SK-N-MC (cell line): ENCODE data around the gene ZFP69B.
A peak's percentile ranks its signal among the peaks of the same experiment; 100 is the strongest.

Experiments used
- DNase-seq: peaks from one replicate; pipeline ENCODE4 v3.0.0-alpha.2; 2011; ENCODE audit warnings: low read depth, low spot score
- H3K27ac ChIP-seq: fragments of 200-600 bp; sonication (generic); 2 replicates; pipeline ENCODE4 v1.5.1; 2016; ENCODE audit warnings: mixed run types
- H3K36me3 ChIP-seq: fragments of 200-600 bp; sonication (generic); 2 replicates; pipeline ENCODE4 v1.6.1; 2017; ENCODE audit warnings: antibody characterized with exemption, low read length, mixed read lengths; ENCODE audit not compliant: insufficient read depth
- H3K4me3 ChIP-seq: fragments of 200-600 bp; sonication (generic); 2 replicates; pipeline ENCODE4 v1.5.1; 2016
- H3K9ac ChIP-seq: fragments of 200-600 bp; sonication (generic); 2 replicates; pipeline ENCODE4 v1.8.0; 2017; ENCODE audit warnings: mixed run types, mixed read lengths; ENCODE audit not compliant: insufficient read length
- H3K9me3 ChIP-seq: fragments of 200-600 bp; sonication (generic); 2 replicates; pipeline ENCODE4 v1.6.1; 2017; ENCODE audit warnings: low read depth, mild to moderate bottlenecking, antibody characterized with exemption, low read length, moderate library complexity, mixed read lengths
- EZH2 ChIP-seq: fragments of 200-600 bp; sonication (generic); IDR thresholded peaks from one replicate; pipeline ENCODE4 v1.6.1; 2017; ENCODE audit warnings: antibody characterized with exemption
- FOXP2 ChIP-seq: optimal IDR thresholded peaks from 2 replicates; pipeline ENCODE3; 2011; ENCODE audit warnings: mild to moderate bottlenecking, moderate library complexity; ENCODE audit not compliant: insufficient read depth; ENCODE audit errors: extremely low read length, control extremely low read depth
- POLR2AphosphoS5 ChIP-seq: IDR thresholded peaks from 2 replicates; pipeline ENCODE4 v1.6.1; 2012; ENCODE audit warnings: mild to moderate bottlenecking, low read depth, low read length, borderline replicate concordance

ZFP69B gene

GRCh38 chr1:40454873-40455272 is 4.6 kb downstream of the ZFP69B start:
- peaks cover 39% of the 10 kb centered on the region for H3K9me3 ChIP-seq
- no peak overlapping the region for H3K27ac ChIP-seq
- no peak for TF ChIP-seq POLR2AphosphoS5
- no peak for TF ChIP-seq EZH2
- TF ChIP-seq FOXP2: no peak

GRCh38 chr1:40462956-40463590 is 12.8 kb downstream of the ZFP69B start:
- no peak for DNase-seq
- Histone ChIP-seq H3K9me3 (peaks cover 50% of the 10 kb centered on the region), H3K4me3 (no peak overlapping the region), H3K27ac (no peak overlapping the region), H3K9ac (no peak overlapping the region), H3K36me3 (peaks cover 51% of the 10 kb centered on the region)
- TF ChIP-seq EZH2 (no peak), FOXP2 (no peak), POLR2AphosphoS5 (no peak)

More at GRCh38 chr1:40454873-40455272, 4.6 kb downstream of the ZFP69B start:
- DNase-seq: no peak
- Histone ChIP-seq H3K9ac (no peak overlapping the region), H3K4me3 (no peak overlapping the region), H3K36me3 (peaks cover 59% of the 10 kb centered on the region)

DNA sequence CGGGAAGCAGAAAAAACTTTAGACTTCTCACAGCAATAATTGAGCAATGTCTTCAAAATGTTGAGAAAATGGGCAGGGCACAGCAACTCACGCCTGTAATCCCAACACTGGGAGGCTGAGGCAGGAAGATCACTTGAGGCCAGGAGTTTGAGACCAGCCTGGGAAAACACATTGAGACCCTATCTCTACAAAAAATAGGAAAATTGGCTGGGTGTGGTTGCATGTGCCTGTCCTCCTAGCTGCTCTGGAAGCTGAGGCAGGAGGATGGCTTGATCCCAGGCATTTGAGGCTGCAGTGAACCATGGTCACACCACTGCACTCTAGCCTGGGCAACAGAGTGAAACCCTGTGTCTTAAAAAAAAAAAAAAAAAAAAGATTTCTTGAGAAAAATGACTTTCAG is 19.1 kb downstream of the ZFP69B start:
- DNase-seq: no peak
- no peak overlapping the region for H3K4me3 ChIP-seq
- TF ChIP-seq EZH2 (no peak), POLR2AphosphoS5 (no peak), FOXP2 (no peak)
- no peak overlapping the region for H3K27ac ChIP-seq
- no peak overlapping the region for H3K9ac ChIP-seq
- H3K9me3 ChIP-seq: peaks cover 21% of the 10 kb centered on the region
- H3K36me3 ChIP-seq: peaks cover 5% of the 10 kb centered on the region; the same call in 1 of the 2 replicates

- DNase-seq: no peak
- no peak for TF ChIP-seq EZH2
- TF ChIP-seq FOXP2: no peak
- TF ChIP-seq POLR2AphosphoS5: no peak
- peaks cover 10% of the 10 kb centered on the region; the same call in 1 of the 2 replicates for H3K36me3 ChIP-seq
- peaks cover 12% of the 10 kb centered on the region; the same call in 1 of the 2 replicates for H3K9me3 ChIP-seq
- no peak overlapping the region for H3K4me3 ChIP-seq
- H3K27ac ChIP-seq: no peak overlapping the region
- H3K9ac ChIP-seq: no peak overlapping the region
Observed at GRCh38 chr1:40475268-40475667, 25.0 kb downstream of the ZFP69B start.

DNA sequence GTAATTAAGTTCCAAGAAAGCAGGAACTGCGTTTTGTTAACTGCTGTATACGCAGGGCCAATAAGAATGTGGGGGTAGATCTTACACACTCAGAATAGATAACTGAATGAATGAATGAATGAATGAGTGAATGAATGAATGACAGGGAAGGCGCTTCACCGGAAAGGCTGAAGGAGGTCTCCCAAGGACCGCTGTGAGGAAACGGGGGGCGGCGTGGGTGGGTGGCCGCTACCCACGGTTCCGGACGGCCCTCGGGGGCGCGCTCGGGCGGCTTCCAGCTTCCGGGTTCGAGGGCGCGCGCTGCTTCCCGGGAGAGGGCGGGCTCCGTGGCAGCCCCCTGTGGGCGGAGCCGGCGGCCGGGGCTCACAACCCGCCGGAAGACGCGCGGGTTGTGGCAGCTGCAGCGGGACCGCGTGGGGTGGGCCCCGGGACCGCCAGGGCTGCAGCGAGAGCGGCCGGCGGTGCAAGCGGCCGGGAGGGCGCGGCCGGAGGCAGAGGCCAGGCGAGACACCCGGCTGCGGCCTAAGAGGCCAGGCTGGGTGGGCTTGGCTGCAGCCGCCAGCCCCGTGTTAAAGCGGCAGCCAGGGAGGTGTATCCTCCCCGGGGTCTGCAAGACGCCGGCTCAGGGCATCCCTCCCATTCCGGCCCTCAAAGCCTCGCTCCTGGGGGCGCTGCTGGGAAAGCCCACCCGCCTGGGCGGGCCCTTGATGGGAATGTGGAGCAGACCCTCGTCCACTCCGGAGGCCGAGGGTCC is 26.8 kb downstream of the ZFP69B start, which contains the start of gene ZFP69:
ZFP69 (plus strand) TSS at position 367 of the 754 bp plus-strand sequence. CDS start 2,072 bp downstream, outside the sequence.
- peak within 1 kb of the TSS; percentile 67; the same call in 1 of the 2 replicates for H3K27ac ChIP-seq
- H3K9ac ChIP-seq: peak within 1 kb of the TSS; percentile 84

GRCh38 chr1:40477678-40478053 is 27.4 kb downstream of the ZFP69B start:
- H3K9me3 ChIP-seq: peaks cover 15% of the 10 kb centered on the region; the same call in 1 of the 2 replicates
- TF ChIP-seq EZH2 (no peak), FOXP2 (no peak), POLR2AphosphoS5 (no peak)
- no peak overlapping the region for H3K27ac ChIP-seq
- H3K9ac ChIP-seq: peak overlapping the region; percentile 84
- peak overlapping the region; percentile 97 for H3K4me3 ChIP-seq
- H3K36me3 ChIP-seq: peaks cover 30% of the 10 kb centered on the region
- DNase-seq: no peak

More for the DNA sequence above, 26.8 kb downstream of the ZFP69B start, which contains the start of gene ZFP69:
- no peak for TF ChIP-seq EZH2
- Histone ChIP-seq H3K4me3 (peak within 1 kb of the TSS; percentile 97), H3K9me3 (peaks cover 10% of the 10 kb centered on the region; the same call in 1 of the 2 replicates), H3K36me3 (peaks cover 24% of the 10 kb centered on the region)
- no peak for DNase-seq

DNA sequence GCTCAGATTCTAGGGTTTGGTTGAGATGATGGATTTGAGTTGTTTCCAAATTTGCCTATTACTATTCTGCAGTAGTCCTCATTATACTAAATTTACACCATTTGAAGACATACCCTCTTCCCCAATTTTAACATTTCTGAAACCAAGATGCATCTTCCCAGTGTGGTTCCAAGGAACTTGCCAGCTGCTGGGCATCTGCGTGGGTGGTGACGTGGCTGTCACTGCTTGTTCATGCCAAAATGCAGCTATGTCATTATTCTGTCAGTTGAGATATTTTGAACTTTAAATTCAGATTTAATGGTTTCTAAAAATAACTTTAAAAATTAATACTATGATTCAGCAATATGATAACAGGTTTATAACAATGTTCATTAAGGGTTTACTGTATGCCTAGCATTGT is 28.0 kb downstream of the ZFP69B start:
- TF ChIP-seq EZH2 (no peak), POLR2AphosphoS5 (no peak), FOXP2 (no peak)
- no peak overlapping the region for H3K9ac ChIP-seq
- peak overlapping the region; percentile 97 for H3K4me3 ChIP-seq
- DNase-seq: no peak
- peaks cover 15% of the 10 kb centered on the region; the same call in 1 of the 2 replicates for H3K9me3 ChIP-seq
- H3K36me3 ChIP-seq: peaks cover 33% of the 10 kb centered on the region
- no peak overlapping the region for H3K27ac ChIP-seq

DNA sequence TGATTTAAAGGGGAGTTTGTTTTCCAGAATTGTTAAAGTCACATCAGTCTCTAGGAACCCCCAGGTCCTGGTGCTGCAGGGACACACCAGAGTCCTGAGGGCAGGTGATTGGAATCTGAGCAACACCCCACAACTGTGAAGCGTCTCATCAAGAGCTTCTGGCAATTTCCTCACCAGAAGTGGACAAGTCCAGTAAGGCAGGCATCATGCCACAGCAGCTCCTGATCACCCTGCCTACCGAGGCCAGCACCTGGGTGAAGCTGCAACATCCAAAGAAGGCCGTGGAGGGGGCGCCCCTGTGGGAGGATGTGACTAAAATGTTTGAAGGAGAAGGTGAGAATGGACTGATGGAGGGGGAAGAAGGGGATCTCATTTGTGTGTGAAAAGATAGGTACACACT is 28.9 kb downstream of the ZFP69B start:
- DNase-seq: no peak
- Histone ChIP-seq H3K9ac (no peak overlapping the region), H3K36me3 (peaks cover 38% of the 10 kb centered on the region), H3K27ac (no peak overlapping the region), H3K4me3 (no peak overlapping the region), H3K9me3 (peaks cover 15% of the 10 kb centered on the region; the same call in 1 of the 2 replicates)
- no peak for TF ChIP-seq POLR2AphosphoS5
